Islet precursor cell (in vitro differentiated cells): ENCODE measurements around the gene SLC17A9.

ENCODE experiments used
- DNase-seq: peaks from one replicate; pipeline ENCODE4 v3.0.0-alpha.2; 2018

The SLC17A9 gene

DNA sequence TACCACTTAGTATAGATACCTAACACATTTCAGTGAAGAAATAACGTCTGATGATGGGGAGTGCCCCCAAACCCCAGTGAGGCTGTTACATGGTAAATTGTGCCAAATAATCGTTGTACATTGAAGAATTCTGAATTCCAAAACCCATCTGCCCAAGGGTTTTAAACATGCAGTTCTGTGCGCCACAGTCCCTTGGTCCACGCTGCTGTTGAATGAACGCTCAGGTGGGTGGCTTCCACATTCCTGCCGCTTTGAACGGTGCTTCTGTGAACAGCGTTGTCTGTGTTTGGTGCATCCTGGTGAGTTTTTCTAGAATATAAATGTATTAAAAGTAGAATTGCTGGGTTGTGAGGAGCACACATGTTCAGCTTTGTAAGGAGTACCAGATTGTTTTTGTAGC, 11.6 kb upstream of the SLC17A9 start:
- no peak for DNase-seq

- no peak for DNase-seq
Observed at GRCh38 chr20:62941792-62942191, 10.7 kb upstream of the SLC17A9 start.

DNA sequence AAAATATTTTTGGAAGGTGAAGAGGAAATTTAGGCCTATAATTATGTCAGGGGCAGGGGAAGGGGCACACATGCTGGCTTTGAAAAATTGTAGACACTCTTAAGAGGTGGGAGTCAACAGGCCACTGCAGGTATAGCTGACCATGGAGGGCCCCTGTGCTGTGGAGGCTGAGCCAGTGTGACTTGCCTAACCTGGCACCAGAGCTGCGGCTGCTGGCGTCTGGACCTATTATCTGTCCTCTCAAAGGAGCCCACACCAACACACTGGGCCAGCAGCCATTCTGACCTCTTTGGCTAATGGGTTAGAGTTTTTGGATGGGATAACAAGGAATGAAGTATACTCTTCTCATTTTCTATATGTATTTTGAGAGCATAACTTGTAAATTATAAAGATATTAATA, 10.1 kb upstream of the SLC17A9 start:
- no peak for DNase-seq

DNA sequence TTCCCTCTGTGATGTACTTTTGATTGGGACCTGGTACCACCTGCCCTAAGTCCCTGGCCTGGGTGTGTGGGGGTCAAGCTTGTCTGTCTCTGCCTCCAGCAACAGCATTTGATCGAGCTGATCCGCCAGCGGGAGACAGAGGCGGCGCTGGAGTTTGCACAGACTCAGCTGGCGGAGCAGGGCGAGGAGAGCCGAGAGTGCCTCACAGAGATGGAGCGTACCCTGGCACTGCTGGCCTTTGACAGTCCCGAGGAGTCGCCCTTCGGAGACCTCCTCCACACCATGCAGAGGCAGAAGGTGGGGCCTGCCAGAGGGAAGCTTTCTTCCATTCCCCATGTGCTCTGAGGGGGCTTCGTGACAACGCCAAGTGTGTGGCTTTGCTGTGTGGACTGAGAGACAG, 9.1 kb upstream of the SLC17A9 start:
- no peak for DNase-seq

DNA sequence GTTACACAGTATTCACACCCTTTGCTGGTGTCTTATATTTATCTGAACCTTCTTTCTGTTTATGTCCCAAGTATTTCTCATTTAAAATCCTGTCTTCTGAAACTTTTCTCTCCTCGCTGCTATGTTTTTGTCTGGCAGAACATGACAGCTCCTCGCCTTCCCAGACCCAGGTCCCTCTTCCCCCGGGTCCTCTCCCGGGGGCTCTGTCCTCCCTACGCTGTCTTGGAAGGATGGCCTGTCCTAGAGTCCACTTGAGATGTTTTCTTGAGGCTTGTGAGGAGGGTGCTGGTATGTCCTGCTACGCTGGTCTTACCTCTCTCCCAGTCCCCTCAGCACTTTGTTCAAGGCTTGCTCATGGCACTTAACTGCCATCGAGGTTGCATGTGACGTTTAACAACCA, 8.3 kb upstream of the SLC17A9 start:
- no peak for DNase-seq

DNA sequence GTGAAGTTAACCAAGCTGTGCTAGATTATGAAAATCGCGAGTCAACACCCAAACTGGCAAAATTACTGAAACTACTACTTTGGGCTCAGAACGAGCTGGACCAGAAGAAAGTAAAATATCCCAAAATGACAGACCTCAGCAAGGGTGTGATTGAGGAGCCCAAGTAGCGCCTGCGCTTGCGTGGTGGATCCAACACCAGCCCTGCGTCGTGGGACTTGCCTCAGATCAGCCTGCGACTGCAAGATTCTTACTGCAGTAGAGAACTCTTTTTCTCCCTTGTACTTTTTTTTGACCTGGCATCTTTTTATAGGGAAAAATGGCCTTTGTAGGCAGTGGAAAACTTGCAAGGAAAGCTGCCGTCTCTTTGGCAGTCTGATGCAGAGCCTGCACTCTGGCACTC, 7.8 kb upstream of the SLC17A9 start:
- DNase-seq: no peak

DNA sequence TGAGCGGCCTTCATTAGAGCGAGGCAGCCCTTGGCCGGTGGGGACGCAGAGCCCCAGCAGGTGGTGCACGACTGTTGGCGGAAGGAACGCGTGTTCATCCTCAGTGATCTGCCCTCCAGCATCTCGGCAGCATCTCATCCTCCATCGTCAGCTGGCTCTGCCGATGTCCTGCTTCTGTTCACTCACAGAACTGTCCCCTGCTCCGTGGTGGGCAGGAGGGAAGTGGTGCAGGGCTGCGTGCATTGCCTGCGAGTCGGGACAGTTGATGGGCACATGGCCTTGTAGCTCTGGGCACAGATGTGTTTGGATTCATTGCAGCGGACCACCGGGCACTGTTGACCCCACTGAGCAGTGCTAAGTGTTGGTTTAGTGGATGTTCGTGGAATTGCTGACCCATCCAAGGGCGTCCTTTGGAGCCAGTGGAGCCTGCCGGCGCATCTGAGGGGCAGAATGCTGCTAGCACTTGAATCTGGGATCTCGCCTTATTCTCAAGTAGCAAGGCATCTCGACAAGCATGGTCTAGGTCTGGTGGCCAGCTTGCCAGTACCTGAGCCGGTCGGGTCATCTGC, 6.7 kb upstream of the SLC17A9 start:
- DNase-seq: no peak

- no peak for DNase-seq
Observed at GRCh38 chr20:62946918-62947317, 5.6 kb upstream of the SLC17A9 start.

- DNase-seq: no peak
Observed at GRCh38 chr20:62947532-62948300, 4.8 kb upstream of the SLC17A9 start.

GRCh38 chr20:62949153-62949821, 3.2 kb upstream of the SLC17A9 start:
- DNase-seq: no peak

DNA sequence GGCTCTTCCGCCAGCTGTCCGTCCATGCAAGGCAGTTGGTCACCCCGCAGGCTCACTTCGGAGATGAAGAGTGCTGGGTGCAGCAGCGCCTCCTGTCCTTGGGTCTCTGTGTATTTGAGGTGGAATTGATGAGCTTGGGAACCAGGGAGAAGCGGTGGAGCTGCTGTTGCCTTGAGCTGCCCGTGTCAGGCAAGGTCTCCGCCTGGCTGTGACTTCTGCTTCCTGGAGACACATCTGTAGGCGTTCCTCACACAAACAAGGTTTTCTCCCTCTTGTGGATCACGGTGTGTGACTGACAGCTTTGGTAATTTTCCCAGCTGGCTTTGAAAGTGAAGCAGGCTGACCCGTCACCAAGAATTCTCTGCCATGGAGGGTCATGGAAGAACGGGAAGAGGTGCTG, 2.5 kb upstream of the SLC17A9 start:
- DNase-seq: no peak

DNA sequence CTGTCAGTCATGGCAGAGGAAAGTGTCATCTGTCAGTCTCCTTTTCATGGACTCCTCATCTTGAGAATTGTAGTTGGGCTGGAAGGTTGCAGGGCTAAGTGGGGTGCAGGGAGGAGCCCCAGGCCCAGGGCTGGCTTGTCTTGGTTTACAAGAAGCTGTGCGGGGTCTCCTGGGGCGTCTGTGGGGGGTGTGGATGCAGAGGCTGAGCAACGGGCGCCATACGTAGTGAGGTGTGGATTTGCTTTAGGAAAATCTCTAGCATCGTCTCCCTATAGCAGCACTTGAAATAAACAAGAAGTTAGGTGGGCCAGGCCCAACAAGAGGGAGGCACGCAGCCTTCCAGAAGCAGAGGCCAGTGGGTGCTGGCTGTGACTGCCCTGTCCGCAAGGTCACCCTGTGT, 1.8 kb upstream of the SLC17A9 start:
- no peak for DNase-seq

GRCh38 chr20:62951143-62951895, 1.2 kb upstream of the SLC17A9 start:
- no peak for DNase-seq

DNA sequence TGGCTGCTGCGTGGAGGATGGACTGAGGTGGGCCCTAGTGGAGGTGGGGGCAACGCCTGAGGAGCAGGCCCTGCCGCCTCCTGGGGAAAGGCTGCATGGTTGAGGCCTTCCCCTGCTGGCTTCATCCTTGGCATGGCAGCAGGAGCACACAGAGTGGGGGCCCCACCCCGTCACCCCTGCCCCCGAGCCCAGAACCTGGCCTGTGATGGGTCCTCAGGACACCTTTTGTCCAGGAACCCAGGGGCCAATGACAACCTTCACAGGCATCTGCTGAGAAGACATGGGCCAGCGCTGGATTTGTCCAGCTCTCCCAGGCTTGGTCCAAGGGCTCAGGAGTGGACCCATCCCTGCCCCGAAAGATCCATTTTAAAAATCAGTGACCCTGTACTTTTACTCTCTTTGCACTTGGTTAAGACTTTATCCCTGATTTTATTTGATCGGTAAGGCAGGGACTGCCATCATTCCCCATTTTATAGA, 575 bp upstream of the SLC17A9 start:
- DNase-seq: no peak

GRCh38 chr20:62952968-62953838, 694 bp downstream of the SLC17A9 start:
- no peak for DNase-seq

GRCh38 chr20:62953839-62954703, 1.6 kb downstream of the SLC17A9 start:
- peak; percentile 75 for DNase-seq

GRCh38 chr20:62955519-62956386, 3.2 kb downstream of the SLC17A9 start:
- DNase-seq: peak; percentile 81

DNA sequence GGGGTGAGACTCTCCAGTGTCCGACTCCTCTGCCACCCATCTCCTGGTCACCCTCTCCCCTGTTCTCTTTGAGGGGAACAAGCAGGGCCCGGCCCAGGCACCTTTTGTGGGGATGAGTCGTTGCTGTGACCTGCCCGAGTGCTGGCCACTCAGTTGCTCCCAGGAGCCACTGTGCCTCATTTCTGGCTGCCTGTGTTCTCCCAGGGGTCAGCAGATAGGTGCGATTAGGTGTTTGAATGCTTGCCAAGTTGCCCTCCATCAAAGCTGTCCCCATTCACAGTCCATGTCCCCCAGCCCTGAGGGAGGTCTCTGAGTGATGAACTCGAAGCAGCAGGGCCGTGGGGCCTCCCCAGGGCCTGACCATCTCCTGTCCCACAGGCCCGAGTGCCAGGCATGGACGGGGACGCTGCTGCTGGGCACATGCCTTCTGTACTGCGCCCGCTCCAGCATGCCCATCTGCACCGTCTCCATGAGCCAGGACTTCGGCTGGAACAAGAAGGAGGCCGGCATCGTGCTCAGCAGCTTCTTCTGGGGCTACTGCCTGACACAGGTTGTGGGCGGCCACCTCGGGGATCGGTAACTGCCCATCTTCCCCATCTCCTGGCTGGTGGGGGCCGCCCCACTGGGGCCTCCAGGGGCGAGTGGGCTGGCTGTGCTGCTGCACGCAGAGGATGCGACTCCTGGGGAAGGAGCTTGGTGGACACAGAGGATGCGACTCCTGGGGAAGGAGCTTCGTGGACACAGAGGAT, 4.1 kb downstream of the SLC17A9 start:
- no peak for DNase-seq
